CD4-positive, alpha-beta T cell treated with Interleukin-4 for 4 hours (primary cell): ENCODE data around the gene LRTM2.

Source experiments
- DNase-seq: peaks from one replicate; pipeline ENCODE4 v3.0.0-alpha.2; 2020

LRTM2 gene

GRCh38 chr12:1798641-1799020, 21.7 kb upstream of the LRTM2 start:
- DNase-seq = no peak

DNA sequence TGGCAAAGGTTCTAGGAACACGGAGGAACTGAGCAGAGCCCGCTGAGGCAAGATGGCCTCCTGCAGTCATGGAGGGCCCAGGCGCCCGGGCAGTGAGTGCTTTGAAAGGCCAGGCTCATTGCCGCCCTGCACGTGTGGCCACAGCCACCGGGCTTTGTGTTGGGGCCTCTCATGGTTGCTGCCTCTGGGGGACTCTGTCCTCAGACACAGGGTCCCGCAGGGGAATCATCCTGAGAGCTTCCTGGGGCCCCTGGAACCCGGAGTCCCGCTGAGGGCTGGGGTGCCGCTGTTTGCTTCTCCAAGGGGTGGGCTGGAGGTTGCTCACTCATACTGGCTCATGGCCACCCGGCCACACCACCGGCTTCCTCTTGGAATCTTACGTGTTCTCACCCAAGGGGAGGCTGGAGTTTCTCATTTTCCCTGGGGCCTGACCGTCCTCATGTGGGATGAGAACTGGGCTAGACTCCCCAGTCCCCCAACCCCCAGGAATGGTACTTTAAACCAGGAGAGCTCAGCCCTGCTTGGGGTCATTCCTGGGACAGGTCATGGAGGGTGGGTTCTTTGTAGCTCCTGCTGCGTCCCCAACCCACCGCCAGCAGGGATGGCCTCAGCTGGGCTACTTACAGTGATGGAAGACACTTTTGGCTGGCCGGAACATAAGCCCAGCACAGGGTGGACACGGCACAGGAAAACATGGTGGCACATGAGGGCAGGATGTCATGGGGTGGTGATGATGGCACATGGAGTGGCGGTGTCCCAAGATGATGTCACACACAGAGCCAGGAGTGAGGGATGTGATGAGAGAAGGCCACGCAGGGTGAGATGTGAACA, 21.1 kb upstream of the LRTM2 start:
- DNase-seq = no peak

GRCh38 chr12:1799882-1800400, 20.4 kb upstream of the LRTM2 start:
- no peak for DNase-seq

DNA sequence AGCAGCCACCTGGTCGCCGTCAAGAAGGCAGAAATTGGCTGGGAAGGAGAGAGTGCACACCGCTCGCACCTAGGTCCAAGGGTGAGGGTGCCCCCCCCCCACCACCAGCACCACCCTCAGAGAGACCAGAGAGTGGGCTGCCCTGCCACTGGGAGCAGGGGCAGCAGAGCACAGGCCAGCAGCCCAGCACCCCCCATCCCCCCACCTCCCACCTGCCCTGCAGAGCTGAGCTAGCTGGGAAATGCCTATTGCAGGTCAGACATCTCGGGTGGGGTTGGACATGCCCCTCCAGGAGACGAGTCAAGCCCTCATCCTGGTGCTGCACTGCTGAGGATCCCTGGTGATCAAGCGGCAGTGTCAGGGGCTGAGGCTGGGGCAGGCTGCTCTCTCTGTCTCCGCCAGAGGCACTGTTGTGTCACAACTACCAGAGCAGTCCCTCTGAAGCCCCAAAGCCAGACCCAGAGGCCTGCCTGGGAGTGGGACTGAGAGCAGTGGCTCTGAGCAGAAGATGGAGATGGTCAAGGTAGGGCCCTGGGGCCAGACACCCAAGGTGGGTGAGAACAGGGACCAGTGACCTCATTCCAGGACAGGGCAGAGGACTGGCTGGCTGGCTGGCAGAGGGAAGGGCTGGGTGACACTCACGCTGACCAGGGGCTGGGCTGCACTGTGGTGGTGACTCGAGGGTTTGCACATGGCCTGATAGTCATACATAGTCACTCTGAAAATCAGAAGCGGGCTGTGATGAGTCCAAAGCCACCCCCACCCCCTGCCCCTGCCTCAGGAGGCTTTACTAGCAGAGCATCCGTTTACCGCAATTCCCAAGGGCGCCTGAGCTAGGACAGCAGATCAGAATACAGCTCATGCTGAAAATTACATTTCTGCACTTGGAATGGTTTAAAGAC, 19.7 kb upstream of the LRTM2 start:
- DNase-seq = no peak

GRCh38 chr12:1801303-1801975, 18.9 kb upstream of the LRTM2 start:
- DNase-seq = no peak

DNA sequence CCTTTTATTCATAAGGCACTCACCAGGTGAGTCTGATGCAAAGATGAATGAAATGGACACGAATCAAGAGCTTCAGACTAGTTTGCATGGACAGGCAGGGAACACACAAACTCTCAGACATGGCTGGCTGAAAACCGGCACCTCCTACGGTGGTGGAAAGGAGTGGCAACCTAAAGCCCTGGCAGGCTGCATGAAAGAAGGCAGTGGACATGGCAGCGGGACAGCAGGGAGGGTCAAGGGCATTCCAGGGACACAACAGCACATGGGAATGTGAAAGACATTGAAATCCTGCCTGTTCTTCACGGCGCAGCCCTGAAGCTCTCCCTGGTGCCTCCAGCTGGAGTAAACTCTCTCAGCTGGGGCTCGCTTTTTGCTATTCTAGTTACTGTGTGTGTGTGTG, 16.6 kb upstream of the LRTM2 start:
- no peak for DNase-seq

- peak; percentile 88 for DNase-seq
Observed at GRCh38 chr12:1804545-1805332, 15.6 kb upstream of the LRTM2 start.

DNA sequence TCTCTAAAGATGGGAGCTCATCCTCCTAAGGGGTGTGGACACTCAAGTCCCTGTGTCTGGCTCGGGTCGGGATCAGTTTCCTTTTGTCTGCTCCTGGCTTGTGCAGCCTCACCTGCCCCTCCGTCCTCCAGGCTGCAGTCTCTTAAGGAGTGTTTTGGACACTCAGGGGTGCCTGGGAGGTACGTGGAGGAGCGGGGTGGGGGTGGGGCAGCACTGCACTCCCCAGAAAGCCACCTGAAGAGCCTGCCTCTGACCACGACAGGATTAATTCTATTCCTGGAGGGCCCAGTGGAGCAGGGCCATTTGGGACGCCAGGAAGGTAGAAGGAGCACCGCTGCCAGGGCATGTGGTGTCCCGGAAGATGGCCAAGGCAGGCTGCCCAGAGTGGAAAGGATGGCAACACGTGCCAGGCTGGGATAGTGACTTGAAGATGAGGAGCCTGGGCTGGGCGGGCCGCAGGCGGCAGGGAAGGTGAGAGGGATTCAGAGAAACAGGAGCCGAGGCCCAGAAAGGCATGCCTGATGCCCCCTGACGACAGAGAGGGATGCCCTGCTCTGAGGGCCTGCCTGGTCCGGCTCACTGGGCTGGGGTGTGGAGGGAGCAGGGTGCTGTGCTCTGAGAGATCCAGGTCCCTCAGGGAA, 14.8 kb upstream of the LRTM2 start:
- no peak for DNase-seq

DNA sequence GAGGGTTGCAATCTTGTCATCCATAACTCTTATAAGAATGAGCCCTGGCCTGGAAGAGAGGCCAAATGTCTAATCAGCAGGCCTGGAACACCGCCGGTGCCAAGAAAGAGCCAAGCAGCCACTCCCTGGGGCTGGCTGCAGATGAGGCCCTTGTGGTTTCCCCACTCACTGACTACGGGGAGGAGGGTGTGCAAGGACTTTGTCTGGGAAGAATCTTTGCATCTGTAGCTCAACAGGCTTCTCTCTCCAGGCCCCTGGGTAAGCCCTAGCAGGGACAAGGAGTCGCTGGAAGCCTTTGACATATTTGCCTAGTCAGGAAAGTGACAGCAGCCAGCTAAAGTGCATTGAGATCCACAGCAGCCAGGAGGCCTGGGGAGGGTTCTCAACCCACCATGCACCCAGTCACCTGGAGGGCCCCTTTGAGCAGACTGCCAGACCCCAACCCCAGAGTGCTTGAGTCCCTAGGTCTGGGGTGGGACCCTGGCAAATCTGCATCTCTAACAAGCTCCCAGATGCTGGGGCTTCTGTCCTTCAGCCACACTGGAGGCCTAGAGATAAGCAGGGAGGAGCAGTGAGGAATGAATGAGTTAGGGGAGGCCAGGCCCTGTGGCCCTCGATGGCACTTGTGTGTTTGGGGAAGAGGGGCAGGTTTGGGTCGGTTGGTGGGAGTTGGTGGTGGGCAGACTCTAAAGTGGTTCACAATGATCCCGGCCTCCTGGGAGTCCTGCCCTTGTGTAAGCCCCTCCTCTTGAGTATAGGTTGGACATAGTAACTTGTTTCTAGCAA, 13.9 kb upstream of the LRTM2 start:
- no peak for DNase-seq

DNA sequence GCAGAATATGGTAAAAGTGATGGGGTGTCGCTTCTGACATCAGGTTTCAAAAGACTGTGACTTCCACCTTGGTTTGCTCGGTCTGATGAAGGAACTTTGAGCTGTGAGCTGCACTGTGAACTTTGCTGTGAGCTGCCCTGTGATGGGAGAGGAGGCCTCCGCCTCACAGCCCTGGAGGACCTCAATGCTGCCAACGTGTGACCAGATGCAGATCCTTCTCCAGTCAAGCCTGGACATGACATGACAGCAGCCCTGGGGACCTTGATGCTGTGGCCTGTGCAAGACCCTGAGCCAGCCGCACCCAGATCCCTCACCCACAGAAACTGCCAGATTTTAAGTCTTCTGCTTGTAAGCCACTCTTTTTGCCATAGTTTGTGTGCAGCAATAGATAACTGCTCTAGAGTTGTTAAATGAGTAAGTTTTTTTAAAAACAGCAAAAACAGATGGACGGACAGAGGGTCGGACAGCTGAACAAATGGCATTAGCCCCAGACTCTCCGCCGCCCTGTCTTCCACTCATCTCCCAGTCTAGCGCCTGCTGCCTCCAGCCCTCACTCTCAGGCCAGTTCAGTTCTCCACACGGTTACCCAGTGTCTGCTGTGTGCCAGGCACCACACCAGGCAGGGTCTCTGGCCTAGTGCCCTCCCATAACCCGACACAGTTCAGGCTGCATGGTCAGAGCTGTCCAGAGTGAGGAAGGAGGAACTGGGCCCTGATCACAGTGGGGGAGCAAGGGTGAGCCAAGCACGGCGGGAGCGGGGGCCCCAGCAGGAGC, 13.1 kb upstream of the LRTM2 start:
- DNase-seq = no peak

- DNase-seq = no peak
Observed at GRCh38 chr12:1808036-1808797, 12.1 kb upstream of the LRTM2 start.

DNA sequence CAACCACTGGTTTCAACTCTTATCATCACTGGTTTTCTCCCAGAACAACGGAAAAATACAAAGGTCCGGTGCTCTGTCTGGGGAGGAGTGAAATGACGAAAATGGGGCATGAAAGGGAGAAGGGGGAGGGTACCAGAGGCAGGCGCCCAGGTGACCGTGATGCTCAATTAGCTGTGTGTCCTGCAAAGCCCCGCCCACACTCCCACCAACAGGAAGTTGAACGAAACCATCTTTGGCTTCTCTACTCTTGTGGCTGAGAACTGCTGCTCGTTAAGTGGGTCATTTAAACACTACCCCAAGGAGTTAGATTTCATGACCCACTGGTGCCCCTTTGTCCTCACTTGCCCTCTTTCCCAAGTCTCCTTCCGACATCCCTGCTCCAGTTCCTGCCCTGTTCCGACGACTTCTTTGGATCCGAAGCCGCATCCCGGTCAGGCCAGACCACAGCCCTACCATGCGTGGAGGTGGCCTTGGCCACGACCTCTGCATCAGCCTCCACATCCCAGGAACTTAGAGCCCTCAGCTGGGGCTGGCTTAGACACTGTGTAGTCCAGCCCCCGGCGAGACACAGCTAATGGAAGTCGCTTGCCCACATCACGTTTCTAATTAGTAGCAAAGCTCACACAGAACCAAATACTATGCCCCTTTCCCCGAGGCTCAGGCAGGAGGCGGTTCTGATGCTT, 11.4 kb upstream of the LRTM2 start:
- DNase-seq = no peak

DNA sequence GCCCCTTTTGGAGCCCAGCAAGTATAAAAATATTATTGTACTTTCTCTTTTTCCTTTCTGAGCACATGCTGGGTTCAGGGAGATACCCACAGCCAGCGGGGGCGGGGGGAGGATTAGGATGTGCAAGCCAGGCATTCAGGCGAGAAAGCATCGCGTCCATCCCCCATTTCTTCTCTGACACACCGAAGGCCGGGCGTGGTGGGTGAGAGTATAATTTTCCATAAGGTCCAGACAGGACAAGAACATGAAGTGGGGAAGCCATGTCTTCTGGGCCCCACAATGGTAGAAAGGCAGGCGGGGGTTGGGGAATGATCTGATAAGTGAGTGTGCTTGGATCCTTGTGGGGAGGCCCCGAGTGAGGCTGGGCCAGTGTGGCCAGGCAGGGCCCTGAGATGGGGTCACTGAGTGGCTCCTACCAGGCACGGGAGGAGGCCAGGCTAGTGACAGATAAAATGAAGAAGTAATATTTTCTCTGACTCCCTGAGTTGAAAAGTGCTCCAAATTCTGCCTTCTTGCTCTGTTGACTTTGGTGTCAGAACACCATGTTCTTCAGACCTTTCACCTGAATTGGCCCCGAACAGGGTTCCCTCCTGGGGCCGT, 10.7 kb upstream of the LRTM2 start:
- DNase-seq = no peak

DNA sequence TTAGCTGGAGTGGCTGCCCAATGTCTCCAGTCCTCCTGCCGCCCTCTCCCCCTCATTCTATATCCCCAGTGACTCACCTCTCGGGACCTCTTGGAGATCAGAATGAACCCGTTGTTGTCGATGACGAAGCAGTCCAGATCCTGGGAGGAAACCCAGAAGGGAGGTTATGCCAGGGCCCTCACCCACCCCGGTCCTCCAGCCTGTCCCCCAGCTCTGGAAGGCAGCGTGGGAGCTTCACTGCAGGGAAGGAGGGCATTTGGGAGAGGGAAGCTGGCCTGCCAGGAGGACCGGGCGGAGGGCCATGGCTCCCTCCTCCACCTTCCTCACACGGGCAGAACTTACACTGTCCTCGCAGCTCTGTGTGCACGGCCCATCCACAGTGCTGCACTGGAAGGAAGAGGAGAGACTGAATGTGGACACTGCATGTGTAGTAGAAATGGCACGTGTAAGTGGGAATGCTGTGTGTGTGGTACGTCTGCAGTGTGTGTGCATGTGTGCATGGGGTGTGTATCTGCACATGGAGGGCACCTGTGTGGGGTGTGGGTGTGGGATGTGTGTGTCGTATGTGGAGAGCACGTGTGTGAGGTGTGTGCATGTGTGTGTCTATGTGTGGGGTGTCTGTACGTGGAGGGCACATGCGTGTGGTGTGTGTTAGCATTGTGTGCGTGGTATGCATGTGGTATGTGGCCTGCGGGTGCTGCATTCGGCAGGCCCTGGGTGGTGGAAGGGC, 10.0 kb upstream of the LRTM2 start:
- DNase-seq = no peak

DNA sequence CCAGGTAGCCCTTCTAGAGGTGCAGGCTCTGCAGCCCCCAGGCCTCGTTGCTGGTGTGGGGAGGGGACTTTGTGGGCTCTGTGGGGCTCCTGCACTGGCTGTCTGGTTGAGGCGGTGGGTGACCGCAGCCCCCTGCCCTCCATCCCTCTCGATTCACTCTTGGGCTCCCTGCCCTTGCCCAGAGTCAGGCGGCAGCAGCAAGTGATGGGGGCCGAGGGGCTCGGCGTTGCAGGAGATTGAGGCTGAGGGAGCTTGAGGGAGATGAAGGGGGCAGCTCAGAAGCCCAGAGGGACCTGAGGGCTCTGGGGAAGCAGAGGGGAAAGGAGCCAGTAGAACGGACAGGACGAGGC, 9.5 kb upstream of the LRTM2 start:
- DNase-seq = no peak

DNA sequence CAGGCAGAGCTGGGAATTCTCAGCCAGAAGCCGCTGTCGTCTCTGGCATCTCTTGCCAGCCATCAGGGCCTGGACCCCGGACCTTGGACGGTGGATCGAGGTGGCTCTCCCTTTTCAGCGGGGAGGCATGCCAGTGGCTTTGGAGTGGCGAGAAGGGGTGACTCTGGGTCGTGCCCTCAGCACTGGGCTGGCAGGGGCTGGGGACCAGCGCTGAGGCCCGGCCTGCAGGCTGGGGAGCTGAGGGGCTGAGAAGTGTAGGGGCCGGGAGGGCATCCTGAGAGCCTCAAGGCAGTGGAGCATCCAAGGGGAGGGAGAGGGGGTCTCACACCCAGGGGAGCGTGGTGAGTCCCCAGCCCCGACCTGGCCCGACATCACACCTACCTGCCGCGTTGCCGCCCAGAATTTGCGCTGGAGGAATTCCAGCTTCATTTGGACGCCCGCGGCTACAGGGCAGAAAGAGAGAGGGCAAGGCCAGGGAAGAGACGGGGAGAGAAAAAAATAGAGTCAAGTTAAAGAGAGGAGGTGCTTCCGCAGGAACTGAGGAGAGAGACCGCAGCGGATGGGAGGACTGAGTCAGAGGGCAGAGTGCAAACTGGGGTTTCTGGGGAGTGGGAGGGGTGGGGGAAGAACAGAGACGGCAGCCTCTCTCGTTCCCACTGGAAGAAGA, 9.0 kb upstream of the LRTM2 start:
- DNase-seq = peak; percentile 40

GRCh38 chr12:1811948-1812291, 8.4 kb upstream of the LRTM2 start:
- DNase-seq = no peak
